ENCODE measurements around the gene SMIM36. TPM values are rescaled to one million over a fixed set of nuclear protein-coding genes. Genes with fewer than 3 reads are reported as not detected.

The SMIM36 gene
- total and polyA plus RNA-seq, 10 of the 15 experiments (the other 5 are each of a cell fraction or from before 2014, with no cell fraction given) = not detected

GRCh38 chr17:55530064-55530463 is 18.8 kb upstream of the SMIM36 start:
- TF ChIP-seq CBX3 (IDR thresholded peaks at IDR 0.05; ENCODE audit: borderline replicate concordance, low read depth) (no peak), SREBF1 (IDR thresholded peaks at IDR 0.05; ENCODE audit: low read length) (no peak), SUPT20H (IDR thresholded peaks at IDR 0.05; ENCODE audit: borderline replicate concordance, control insufficient read depth, low read depth, low read length) (no peak), MYB (IDR thresholded peaks at IDR 0.05; ENCODE audit: borderline replicate concordance, low read depth, low read length) (no peak), RUNX3 (IDR thresholded peaks at IDR 0.05; ENCODE audit: low read length) (no peak), SMAD5 (IDR thresholded peaks at IDR 0.05; ENCODE audit: low read depth) (no peak), GABPA (IDR thresholded peaks at IDR 0.05; ENCODE audit: low read depth) (no peak), ZNF207 (IDR thresholded peaks at IDR 0.05; ENCODE audit: borderline replicate concordance) (no peak)
- TF ChIP-seq, protein P1, sequence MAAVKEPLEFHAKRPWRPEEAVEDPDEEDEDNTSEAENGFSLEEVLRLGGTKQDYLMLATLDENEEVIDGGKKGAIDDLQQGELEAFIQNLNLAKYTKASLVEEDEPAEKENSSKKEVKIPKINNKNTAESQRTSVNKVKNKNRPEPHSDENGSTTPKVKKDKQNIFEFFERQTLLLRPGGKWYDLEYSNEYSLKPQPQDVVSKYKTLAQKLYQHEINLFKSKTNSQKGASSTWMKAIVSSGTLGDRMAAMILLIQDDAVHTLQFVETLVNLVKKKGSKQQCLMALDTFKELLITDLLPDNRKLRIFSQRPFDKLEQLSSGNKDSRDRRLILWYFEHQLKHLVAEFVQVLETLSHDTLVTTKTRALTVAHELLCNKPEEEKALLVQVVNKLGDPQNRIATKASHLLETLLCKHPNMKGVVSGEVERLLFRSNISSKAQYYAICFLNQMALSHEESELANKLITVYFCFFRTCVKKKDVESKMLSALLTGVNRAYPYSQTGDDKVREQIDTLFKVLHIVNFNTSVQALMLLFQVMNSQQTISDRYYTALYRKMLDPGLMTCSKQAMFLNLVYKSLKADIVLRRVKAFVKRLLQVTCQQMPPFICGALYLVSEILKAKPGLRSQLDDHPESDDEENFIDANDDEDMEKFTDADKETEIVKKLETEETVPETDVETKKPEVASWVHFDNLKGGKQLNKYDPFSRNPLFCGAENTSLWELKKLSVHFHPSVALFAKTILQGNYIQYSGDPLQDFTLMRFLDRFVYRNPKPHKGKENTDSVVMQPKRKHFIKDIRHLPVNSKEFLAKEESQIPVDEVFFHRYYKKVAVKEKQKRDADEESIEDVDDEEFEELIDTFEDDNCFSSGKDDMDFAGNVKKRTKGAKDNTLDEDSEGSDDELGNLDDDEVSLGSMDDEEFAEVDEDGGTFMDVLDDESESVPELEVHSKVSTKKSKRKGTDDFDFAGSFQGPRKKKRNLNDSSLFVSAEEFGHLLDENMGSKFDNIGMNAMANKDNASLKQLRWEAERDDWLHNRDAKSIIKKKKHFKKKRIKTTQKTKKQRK (IDR thresholded peaks at IDR 0.05; ENCODE audit: low read depth, low read length) = no peak
- TF ChIP-seq, protein P2, sequence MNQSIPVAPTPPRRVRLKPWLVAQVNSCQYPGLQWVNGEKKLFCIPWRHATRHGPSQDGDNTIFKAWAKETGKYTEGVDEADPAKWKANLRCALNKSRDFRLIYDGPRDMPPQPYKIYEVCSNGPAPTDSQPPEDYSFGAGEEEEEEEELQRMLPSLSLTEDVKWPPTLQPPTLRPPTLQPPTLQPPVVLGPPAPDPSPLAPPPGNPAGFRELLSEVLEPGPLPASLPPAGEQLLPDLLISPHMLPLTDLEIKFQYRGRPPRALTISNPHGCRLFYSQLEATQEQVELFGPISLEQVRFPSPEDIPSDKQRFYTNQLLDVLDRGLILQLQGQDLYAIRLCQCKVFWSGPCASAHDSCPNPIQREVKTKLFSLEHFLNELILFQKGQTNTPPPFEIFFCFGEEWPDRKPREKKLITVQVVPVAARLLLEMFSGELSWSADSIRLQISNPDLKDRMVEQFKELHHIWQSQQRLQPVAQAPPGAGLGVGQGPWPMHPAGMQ (IDR thresholded peaks at IDR 0.05; ENCODE audit: borderline replicate concordance) = no peak
- TF ChIP-seq, protein P3, sequence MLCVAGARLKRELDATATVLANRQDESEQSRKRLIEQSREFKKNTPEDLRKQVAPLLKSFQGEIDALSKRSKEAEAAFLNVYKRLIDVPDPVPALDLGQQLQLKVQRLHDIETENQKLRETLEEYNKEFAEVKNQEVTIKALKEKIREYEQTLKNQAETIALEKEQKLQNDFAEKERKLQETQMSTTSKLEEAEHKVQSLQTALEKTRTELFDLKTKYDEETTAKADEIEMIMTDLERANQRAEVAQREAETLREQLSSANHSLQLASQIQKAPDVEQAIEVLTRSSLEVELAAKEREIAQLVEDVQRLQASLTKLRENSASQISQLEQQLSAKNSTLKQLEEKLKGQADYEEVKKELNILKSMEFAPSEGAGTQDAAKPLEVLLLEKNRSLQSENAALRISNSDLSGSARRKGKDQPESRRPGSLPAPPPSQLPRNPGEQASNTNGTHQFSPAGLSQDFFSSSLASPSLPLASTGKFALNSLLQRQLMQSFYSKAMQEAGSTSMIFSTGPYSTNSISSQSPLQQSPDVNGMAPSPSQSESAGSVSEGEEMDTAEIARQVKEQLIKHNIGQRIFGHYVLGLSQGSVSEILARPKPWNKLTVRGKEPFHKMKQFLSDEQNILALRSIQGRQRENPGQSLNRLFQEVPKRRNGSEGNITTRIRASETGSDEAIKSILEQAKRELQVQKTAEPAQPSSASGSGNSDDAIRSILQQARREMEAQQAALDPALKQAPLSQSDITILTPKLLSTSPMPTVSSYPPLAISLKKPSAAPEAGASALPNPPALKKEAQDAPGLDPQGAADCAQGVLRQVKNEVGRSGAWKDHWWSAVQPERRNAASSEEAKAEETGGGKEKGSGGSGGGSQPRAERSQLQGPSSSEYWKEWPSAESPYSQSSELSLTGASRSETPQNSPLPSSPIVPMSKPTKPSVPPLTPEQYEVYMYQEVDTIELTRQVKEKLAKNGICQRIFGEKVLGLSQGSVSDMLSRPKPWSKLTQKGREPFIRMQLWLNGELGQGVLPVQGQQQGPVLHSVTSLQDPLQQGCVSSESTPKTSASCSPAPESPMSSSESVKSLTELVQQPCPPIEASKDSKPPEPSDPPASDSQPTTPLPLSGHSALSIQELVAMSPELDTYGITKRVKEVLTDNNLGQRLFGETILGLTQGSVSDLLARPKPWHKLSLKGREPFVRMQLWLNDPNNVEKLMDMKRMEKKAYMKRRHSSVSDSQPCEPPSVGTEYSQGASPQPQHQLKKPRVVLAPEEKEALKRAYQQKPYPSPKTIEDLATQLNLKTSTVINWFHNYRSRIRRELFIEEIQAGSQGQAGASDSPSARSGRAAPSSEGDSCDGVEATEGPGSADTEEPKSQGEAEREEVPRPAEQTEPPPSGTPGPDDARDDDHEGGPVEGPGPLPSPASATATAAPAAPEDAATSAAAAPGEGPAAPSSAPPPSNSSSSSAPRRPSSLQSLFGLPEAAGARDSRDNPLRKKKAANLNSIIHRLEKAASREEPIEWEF (IDR thresholded peaks at IDR 0.05; ENCODE audit: insufficient replicate concordance, low read depth, low read length) = no peak
- TF ChIP-seq, protein P4, sequence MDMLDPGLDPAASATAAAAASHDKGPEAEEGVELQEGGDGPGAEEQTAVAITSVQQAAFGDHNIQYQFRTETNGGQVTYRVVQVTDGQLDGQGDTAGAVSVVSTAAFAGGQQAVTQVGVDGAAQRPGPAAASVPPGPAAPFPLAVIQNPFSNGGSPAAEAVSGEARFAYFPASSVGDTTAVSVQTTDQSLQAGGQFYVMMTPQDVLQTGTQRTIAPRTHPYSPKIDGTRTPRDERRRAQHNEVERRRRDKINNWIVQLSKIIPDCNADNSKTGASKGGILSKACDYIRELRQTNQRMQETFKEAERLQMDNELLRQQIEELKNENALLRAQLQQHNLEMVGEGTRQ (IDR thresholded peaks at IDR 0.05; ENCODE audit: borderline replicate concordance, low read depth, low read length) = no peak

More at GRCh38 chr17:55530064-55530463, 18.8 kb upstream of the SMIM36 start:
- DNase-seq (ENCODE audit: low read depth, low spot score) (no peak), FAIRE-seq (no peak), ATAC-seq (no peak)
- intact Hi-C loops (cut with micrococcal nuclease; ENCODE audit: unreplicated experiment) (no loop called here), in situ Hi-C loops (cut with MboI) (no loop called here)
- no peaks in the 10 kb centered on the region; a peak in 2 of 4 replicates for H3K27me3 ChIP-seq (replicated peaks in 1 of 2; ENCODE audit: control insufficient read depth in 2 of 2, insufficient read depth in 2 of 2, low read length in 1 of 2)
- ChIA-PET RAD21 (ENCODE audit: unreplicated experiment) (no interaction called here), POLR2A (no interaction called here), SMC1A (ENCODE audit: uncharacterized antibody, unreplicated experiment) (no interaction called here), CTCF (interaction anchor here (1.0 to 7.8 kb wide), 3 partner anchors 25 to 73 kb away, joined by 3 to 123 read pairs (median 3); no protein-coding TSS in a partner anchor)
- H3K4me1 ChIP-seq (ENCODE audit: control insufficient read depth, insufficient read depth, low read length) = no peaks in the 10 kb centered on the region
- no peaks in the 10 kb centered on the region for H4K20me1 ChIP-seq (ENCODE audit: control insufficient read depth, insufficient read depth)
- no peaks in the 10 kb centered on the region for H3K9me3 ChIP-seq (replicated peaks; ENCODE audit: control insufficient read depth, insufficient read depth, low read length)
- H2AFZ ChIP-seq (ENCODE audit: control insufficient read depth, low read depth, low read length) = no peak overlapping the region
- no peaks in the 10 kb centered on the region for H3K79me2 ChIP-seq (ENCODE audit: control insufficient read depth, insufficient read depth, low read length)
- no peak overlapping the region for H3K4me2 ChIP-seq (ENCODE audit: control insufficient read depth, insufficient read depth)
- H3K36me3 ChIP-seq (ENCODE audit: control insufficient read depth in 2 of 2, insufficient read depth in 2 of 2, low read length in 1 of 2) = no peaks in the 10 kb centered on the region
- WGBS (ENCODE audit: insufficient coverage, insufficient replicate concordance, low lambda C conversion rate, missing lambda C conversion rate) = 0% methylated on average over 3 of the region's 3 CpGs
- no peak overlapping the region for H3K4me3 ChIP-seq
- no peak overlapping the region for H3K9ac ChIP-seq (ENCODE audit: control insufficient read depth, insufficient read depth, low read length)
- BruUV-seq (replicated peaks) = no TSS peak
- H3K27ac ChIP-seq (ENCODE audit: control insufficient read depth, insufficient read depth) = no peak overlapping the region
